NCI-H446 (cell line): Measurements from ENCODE around the gene EDAR.

ENCODE experiments used
- DNase-seq, 2 experiments: peaks; one replicate each; lab custom pipeline; 2025; lab: John Stamatoyannopoulos, UW

Gene EDAR

DNA sequence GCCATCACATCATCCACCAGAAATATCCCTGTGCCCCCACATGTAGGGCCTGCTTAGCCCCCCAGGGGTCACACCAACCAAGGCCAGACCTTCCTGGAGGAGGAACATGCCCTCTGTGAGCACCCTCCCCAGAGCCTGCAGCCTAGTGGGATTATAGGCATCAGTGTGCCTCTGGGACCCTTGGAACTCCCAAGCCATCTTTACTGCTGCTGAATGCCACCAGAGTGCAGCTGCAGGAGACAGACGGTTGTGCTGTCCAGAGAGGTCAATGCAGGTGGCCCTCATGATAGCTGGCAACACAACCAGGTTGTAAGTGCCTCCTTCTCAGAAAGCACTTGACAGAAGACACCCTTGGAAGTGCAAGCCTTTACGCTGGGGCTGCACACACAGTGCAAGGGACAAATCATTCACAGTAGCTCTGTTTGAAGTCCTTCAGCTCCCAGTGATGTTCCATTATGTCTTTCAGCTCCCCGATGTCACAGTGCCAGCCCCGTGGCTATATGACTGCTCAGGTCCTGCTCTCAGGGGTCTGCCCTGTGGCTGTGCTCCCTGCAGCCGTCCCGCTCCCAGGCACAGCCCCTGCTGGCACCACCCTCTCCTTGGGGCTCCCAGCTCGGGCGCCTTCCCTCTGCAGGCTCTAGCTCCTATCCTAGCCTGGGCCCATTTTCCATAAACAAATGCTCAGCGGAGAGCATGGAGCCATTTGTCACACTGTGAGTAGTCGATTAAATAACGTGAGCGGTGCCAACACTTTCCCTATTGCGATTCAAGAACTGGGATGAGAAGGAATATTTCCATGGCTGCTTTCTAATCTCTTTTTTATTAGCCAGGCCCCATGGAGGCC is 65.1 kb downstream of the EDAR start:
- no peak for DNase-seq

DNA sequence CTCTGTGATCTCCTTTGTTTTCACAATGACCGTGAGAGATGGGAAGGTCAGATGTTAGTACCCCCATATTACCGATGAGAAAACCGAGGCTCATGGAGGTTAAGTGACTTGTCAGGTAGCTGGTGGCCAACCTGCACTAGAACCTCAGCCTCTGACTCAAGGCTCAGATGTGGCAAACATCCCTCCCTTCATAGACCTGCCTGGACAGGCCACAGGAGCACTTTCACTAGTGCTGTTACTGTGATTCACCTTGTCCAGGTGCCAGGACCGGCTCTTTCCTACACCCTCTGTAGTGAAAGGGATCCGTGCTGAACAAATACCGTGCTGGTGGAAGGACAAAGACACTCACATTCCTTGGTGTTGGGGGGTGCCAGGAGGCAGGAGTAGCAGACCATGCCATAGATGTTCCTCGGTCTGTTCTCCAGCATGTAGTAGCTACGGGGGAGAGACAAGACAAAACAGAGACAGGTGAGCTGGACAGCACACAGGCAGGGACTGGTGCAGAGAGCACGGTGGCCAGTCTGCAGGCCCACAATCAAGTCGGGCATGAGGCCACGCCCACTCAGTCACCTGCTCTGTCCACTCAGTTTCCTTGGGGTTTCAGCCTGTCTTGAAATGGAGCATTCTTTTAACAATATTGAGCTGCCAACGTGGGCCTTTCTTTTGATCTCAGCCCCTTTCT is 65.9 kb downstream of the EDAR start:
- DNase-seq: no peak

DNA sequence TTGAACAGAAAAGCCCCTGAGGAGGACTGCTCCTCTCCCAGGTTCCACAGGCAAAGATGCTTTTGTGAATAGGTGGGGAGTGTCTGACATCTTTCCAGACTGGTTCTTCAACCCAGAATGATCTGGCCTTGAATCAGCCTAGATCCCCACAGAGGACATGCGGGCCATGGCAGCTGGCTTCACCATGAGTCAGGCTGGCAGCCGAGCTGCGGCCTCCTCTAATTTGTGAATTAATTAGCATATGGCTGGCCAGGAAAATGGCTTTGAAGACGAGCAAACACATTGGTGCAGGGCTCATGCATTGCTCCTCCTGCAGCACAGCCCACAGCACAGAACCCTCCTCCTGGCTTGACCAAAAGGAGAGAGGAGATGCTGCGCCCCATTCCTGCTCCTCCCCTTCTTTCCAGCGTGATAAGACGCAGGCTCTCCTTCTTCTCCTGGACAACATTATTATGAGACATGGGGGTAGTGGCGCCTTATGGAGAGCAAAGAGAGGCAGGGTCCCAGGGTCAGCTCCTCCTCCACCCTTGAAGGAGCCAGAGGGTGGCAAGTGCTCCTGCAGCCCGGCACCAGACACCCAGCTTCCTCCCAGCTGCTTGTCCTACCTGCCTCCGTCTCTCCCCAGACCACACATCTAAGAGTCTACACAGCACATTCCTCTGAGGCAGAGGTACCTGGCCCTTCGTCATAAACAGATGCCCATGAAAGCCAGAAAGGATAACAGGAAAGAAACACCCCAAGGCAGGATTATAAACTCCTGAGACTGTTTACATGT is 66.7 kb downstream of the EDAR start:
- DNase-seq: peak in 1 of 2 experiments; percentile 72

GRCh38 chr2:108921096-108922030 is 67.7 kb downstream of the EDAR start:
- no peak for DNase-seq

GRCh38 chr2:108920686-108921085 is 68.3 kb downstream of the EDAR start:
- DNase-seq: no peak

GRCh38 chr2:108919571-108920373 is 69.2 kb downstream of the EDAR start:
- no peak for DNase-seq

GRCh38 chr2:108918941-108919341 is 70.1 kb downstream of the EDAR start:
- DNase-seq: no peak

GRCh38 chr2:108918156-108918874 is 70.7 kb downstream of the EDAR start:
- no peak for DNase-seq

DNA sequence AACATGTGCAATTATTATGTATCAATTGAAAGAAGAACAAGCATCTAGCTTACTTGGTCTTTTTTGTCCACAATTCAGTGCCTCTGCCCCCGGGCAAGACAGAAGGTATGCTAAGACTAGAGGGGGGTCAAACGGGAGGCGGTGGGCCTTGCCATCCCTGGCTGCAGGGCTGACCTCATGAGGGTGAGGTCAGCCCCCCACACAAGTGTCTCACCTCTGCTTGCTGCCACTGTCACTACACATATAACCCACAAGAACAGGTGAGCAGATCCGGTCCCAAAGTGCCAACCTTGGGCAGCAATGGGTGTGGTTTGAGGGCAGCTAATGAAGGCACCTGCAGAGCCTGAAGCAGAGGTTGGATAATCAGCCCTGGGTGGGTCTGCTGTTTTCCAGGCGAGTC is 71.5 kb downstream of the EDAR start:
- DNase-seq: no peak

DNA sequence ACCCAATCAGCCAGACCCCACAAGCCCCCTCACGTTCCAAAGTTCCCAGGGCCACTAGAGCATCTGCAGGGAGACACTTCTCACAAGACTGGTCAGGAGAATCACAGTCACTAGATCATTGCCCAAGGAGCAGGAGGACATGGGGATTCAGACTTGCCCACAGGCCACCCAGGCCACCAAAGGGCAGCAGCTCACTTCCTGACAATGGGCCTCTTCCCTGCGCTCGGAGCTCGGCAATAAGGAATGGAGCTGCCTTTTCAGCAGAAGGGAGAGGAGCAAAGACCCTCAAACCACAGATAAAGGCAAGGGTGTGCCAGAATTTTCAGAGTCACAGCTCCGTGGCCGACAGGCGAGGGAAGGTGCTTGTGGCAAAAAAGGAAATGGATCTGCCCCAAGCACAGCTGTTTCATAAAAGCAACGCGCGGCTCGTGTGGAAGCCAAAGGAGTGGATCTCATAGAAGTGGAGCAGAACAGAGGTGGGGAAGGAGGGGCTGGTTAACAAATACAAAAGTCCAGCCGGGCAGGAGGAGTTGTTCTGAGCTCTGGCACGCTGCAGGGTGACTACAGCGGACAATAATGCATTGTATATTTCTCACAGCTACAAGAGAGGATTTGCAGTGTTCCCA is 72.1 kb downstream of the EDAR start:
- DNase-seq: no peak

GRCh38 chr2:108916122-108916795 is 72.8 kb downstream of the EDAR start:
- no peak for DNase-seq

GRCh38 chr2:108912629-108912902 is 76.5 kb downstream of the EDAR start:
- DNase-seq: no peak

DNA sequence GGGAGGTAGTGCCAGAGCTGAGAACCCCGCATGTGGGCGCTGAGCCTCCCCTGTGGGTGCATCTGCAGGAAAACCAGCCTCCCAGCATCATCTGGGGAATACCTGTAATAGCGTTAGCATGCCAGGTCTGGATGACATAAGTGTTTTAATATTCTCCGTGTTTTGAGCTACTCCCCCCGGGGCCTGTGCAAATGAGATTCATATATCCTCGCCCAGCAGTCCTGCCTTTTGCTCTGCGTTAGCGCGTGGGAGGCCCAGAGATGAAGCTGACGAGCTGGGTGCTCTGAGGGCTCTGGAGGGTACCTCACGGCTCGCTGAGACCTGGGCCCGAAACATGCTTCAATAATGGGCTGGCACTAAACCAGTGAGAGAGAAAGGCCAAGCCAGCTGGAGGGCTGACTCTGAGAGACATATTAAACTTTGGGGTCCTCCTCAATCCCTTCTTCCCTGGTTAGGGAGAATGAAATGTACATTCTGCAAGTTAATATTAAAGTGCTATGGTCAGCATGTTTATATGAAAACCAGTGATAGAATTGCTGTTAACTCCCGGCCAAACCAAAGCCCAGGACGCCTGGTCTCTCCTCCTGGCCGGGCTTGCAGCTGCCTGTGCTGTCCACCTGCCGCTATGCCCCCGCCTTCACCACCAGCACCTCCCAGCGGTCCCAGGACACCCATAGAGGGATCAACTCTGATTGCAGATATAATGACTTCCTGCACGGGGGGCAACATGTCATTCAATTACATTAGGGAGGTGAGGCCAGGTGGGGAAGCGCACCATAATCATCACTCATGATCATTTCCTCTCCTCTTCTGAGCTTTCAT is 77.0 kb downstream of the EDAR start:
- no peak for DNase-seq

DNA sequence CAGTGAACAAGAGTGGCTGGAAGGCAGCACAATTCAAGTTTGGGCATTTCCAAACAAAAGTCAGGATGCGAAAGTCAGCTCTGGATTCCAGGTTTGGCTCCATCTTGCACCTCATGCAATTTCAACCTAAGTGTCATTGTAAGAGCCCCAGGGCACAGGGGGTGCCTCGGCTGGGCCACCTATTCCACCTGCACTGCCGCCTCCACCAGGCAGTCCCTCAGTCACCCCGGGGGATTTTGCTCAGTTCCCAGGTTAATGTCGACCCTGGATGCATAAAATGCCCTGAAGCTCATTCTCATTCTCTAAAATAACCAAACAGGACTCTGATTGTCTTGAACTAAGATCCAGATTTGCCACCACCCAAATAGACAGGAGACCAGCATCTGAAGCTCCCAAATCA is 77.6 kb downstream of the EDAR start:
- no peak for DNase-seq

DNA sequence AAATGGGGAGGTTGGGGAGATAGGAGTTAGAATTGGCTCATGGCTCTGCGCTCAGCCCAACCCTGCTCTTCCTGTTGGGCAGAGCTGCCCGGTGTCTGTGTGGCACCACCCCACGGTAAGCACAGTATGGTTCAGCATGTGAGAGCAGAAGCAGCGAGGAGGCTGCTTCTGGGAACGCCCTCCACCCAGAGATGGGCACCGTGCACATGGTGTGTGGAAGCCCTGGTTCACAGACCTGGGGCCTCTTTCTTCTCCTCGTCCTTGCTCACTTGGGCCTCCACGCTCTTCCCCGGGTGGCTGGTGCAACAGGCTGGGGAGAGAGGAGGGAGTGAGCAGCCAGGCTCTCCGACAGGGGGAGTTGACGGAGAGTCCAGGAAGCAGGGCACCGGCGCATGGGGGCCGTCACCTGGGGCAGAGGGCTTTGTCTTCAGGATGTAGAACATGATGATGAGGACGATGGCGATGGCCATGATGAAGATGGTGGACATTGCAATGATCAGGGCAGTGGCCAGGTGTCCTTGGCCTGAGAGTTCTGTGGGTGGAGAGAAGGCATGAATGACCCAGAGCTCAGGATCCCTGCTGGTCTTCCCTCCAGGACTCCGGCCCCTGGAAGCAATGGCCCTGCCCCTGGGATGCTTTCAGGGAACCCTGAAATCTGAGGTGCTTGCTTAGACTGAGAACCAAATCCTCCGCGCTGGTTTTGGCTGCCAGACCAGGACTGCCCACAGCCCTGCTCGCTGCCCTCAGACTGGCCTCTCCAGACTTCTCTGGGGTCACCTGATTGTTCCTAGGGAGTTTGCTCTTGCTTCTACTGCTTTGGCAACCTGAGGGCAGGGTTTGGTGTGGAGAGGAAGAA is 78.3 kb downstream of the EDAR start:
- no peak for DNase-seq

GRCh38 chr2:108910011-108910431 is 79.0 kb downstream of the EDAR start:
- DNase-seq: no peak

DNA sequence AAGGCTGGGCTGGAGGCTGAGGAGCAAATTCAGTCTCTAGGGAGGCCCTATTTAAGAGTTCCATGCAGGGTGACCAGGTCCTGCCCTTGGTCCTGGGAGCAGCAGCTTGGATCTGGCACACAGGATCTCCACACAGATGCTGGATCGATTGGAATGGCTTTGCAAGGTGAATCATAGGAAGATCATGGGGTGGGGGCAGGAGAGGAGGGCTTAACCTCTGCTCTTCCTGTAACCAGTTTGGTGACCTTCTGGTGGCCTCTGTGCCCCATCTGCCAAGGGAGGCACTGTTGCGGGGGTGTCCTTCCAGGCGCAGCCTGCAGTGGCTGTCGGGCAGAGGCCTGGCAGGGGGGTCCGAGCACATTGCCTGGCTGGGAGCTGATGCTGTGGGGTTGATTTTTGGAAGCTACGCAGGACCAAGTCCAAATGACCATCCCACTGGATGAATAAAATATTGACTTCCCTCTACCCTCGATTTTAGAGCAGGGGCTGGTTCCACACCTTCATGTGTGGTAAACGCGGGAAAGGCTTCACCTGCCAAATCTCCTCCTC is 79.7 kb downstream of the EDAR start:
- DNase-seq: no peak
